Naive thymus-derived CD4-positive, alpha-beta T cell (primary cell): ENCODE results near the gene RBBP6. TPM values are rescaled to one million over a fixed set of nuclear protein-coding genes. Genes with fewer than 3 reads are reported as not detected.

Source experiments
- ATAC-seq: fragments of 150-1000 bp; cut with Tn5 transposase; 2 replicates; pipeline ENCODE4 v1.10.0; 2021; ENCODE audit warnings: mild to moderate bottlenecking, moderate library complexity
- CTCF ChIA-PET: fragments of 350-600 bp; sonication (Branson Sonifier 250); formaldehyde crosslinking; loops from one replicate; lab custom pipeline; 2021; ENCODE audit warnings: antibody characterized with exemption; lab: Charles Lee
- POLR2A ChIA-PET: fragments of 350-600 bp; sonication (Branson Sonifier 250); formaldehyde crosslinking; loops from one replicate; lab custom pipeline; 2021; ENCODE audit warnings: antibody characterized with exemption, inconsistent platforms; lab: Charles Lee
- DNase-seq, 9 donors: peaks; one replicate each; pipeline versions ENCODE4 v3.0.0 to v3.0.0-alpha.2; 2020 to 2022; ENCODE audit warnings: mixed read lengths in 1 of 9
- H3K27ac ChIP-seq: one replicate; pipeline ENCODE4 v1.7.0; 2013; ENCODE audit warnings: mild to moderate bottlenecking, low read depth, low read length, moderate library complexity
- H3K27me3 ChIP-seq, 2 donors: one replicate each; pipeline ENCODE4 v1.7.0; 2013; ENCODE audit warnings: low read length in 2 of 2, mild to moderate bottlenecking in 2 of 2, moderate library complexity in 2 of 2; ENCODE audit not compliant: control insufficient read depth in 2 of 2, insufficient read depth in 2 of 2
- H3K36me3 ChIP-seq, 3 experiments: 1 replicate in 2 of 3; 2 replicates in 1 of 3; pipeline ENCODE4 v1.7.0; 2013; ENCODE audit warnings: low read length in 3 of 3, mild to moderate bottlenecking in 3 of 3, moderate library complexity in 1 of 3; ENCODE audit not compliant: insufficient read depth in 3 of 3, control insufficient read depth in 2 of 3
- H3K4me1 ChIP-seq, 2 donors: one replicate each; pipeline ENCODE4 v1.7.0; 2013; ENCODE audit warnings: low read length in 2 of 2, mild to moderate bottlenecking in 2 of 2, moderate library complexity in 1 of 2; ENCODE audit not compliant: control insufficient read depth in 2 of 2, insufficient read depth in 2 of 2
- H3K4me3 ChIP-seq: 2 replicates; pipeline ENCODE4 v1.7.0; 2013; ENCODE audit warnings: mild to moderate bottlenecking, low read length
- H3K9me3 ChIP-seq, 3 experiments: 1 replicate in 2 of 3; 2 replicates in 1 of 3; pipeline ENCODE4 v1.7.0; 2013; ENCODE audit warnings: low read length in 3 of 3; ENCODE audit not compliant: control insufficient read depth in 2 of 3
- H3K27ac Mint-ChIP-seq, 9 donors: one replicate each; pipeline ENCODE4 v1.8.0; 2020 to 2022; ENCODE audit warnings: mixed read lengths in 9 of 9, mild to moderate bottlenecking in 8 of 9, moderate library complexity in 5 of 9, inconsistent platforms in 2 of 9
- H3K27me3 Mint-ChIP-seq, 5 donors: one replicate each; pipeline ENCODE4 v1.8.0; 2021 to 2022; ENCODE audit warnings: mixed read lengths in 5 of 5, mild to moderate bottlenecking in 1 of 5
- H3K36me3 Mint-ChIP-seq, 5 donors: one replicate each; pipeline ENCODE4 v1.8.0; 2020 to 2022; ENCODE audit warnings: mixed read lengths in 5 of 5, mild to moderate bottlenecking in 3 of 5, inconsistent platforms in 1 of 5
- H3K4me1 Mint-ChIP-seq, 7 donors: one replicate each; pipeline ENCODE4 v1.8.0; 2020 to 2022; ENCODE audit warnings: mixed read lengths in 7 of 7, mild to moderate bottlenecking in 3 of 7, inconsistent platforms in 1 of 7
- H3K4me3 Mint-ChIP-seq, 10 donors: one replicate each; pipeline ENCODE4 v1.8.0; 2020 to 2022; ENCODE audit warnings: mild to moderate bottlenecking in 10 of 10, mixed read lengths in 10 of 10, moderate library complexity in 6 of 10, inconsistent platforms in 2 of 10
- H3K9me3 Mint-ChIP-seq, 11 donors: one replicate each; pipeline ENCODE4 v1.8.0; 2020 to 2022; ENCODE audit warnings: mixed read lengths in 11 of 11, mild to moderate bottlenecking in 4 of 11, inconsistent platforms in 1 of 11, moderate library complexity in 1 of 11
- intact Hi-C, 2 donors: fragments of 100-400 bp; cut with micrococcal nuclease; formaldehyde crosslinking; loops; one replicate each; pipeline ENCODE4 v1.15.1; 2023
- polyA plus RNA-seq, 2 donors: library from polyadenylated mRNA; unstranded; fragments of 300-500 nt; fragmentation: Illumina TruSeq; gene quantifications; one replicate each; pipeline ENCODE4 v1.2.3, GENCODE V29; 2021
- total RNA-seq, 6 experiments: library from RNA in 5 of 6; stranded (reverse) in 5 of 6; gene quantifications; 1 replicate in 5 of 6; 2 replicates in 1 of 6; pipeline ENCODE4 v1.2.3 and lab custom pipeline; 2021 to 2026

The RBBP6 gene
- total and polyA plus RNA-seq, 7 experiments from 2014 or later = 17.0 to 137 (median 91.2) TPM

DNA sequence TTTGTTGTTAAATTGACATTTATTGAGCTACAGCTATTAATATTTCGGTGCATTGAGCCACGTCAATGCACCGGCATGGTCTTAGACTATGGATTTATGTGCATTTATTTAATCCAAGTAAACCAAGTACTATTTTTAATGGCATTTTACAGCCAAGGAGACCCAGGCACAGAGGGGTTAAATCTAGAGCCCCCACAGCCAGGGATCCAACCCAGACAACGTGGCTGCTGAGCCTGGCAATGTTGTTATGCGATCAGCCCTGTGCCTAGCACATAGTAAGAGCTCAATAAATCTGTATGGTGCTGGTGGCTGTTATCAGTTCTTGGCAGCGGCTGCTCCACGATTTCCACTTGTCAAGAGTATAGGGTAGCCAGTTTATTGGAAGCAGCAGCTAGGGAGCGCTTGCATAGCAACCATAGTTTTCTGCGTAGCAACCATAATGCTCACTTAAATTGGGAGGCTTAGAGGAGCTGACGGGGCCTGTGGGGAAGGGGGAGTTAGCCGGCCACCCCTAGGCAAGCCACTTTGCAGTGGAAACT is 541 bp upstream of the RBBP6 start:
- peak overlapping the region; percentile 82 for H3K4me3 ChIP-seq
- H3K27ac Mint-ChIP-seq = peak overlapping the region; percentile 98 to 100 (median 100)

DNA sequence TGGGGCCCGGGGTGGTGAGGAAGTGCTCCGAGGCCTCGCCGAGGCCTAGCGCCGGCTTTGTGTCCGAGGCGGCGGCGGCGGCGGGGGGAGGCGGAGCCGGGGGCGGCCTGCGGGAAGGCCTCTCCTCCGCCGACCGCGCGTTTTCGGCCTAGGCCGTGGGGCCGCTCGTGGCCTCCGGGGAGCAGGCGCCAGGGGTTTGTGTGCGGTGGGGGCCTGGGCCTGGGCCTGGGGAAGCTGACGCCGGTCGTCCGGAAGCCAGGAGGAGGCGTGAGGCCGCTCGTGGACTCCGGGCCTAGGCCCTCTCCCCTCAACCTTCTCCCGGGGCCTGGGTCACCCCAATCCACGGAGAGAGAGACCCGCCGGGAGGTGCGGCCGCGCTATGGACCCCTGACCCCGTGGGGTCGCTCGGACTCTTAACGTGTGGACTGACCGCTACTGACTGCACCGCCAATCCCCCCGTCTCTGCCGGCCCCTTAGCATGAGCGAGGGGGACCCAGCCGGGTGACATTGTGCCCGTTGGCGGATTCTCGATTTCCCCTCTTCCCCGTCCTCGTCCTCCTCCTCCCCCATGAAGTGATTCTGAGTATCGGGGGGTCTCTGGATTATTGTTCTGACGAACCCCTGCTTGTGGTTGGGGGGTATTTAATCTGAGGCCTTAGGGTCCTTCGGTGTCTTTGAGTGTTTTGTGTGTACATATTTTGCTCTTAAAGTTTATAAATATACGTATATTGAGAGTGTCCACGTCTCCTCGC is 660 bp downstream of the RBBP6 start:
- peaks cover 25 to 41% of the 10 kb centered on the region in 2 donors for H3K4me1 ChIP-seq
- peak overlapping the region; percentile 100 for H3K27ac ChIP-seq
- Mint-ChIP-seq H3K27ac (peak overlapping the region; percentile 85 to 100 (median 98)), H3K27me3 (peaks cover 0 to 2% (median 0%) of the 10 kb centered on the region in 5 donors), H3K4me1 (peaks cover 29 to 56% (median 40%) of the 10 kb centered on the region in 7 donors), H3K36me3 (peaks cover 4 to 25% (median 6%) of the 10 kb centered on the region in 5 donors), H3K9me3 (no peaks in the 10 kb centered on the region), H3K4me3 (peak overlapping the region; percentile 94 to 100 (median 98))
- DNase-seq (peak in 2 of 9 donors; percentile 32 to 73), ATAC-seq (peak; percentile 33)
- H3K9me3 ChIP-seq = no peaks in the 10 kb centered on the region
- H3K36me3 ChIP-seq = peaks cover 0 to 9% (median 0%) of the 10 kb centered on the region in 3 experiments
- CTCF ChIA-PET = interaction anchor here (0.7 kb wide), 1 partner anchor 139 kb away, joined by 4 read pairs; no protein-coding TSS in a partner anchor
- intact Hi-C loops = loop anchor here (1.0 to 10.0 kb wide), 14 partner anchors 23 to 1088 kb away; partner anchors contain the start of genes ARHGAP17 (in 2 of the 2), LCMT1 (in 2 of the 2), ZKSCAN2 (in 2 of the 2) and COG7 (in 1 of the 2)
- POLR2A ChIA-PET = interaction anchor here (0.6 to 2.0 kb wide), 6 partner anchors 10 to 510 kb away, joined by 3 to 10 read pairs (median 4); partner anchors contain the start of gene ARHGAP17
- H3K4me3 ChIP-seq = peak overlapping the region; percentile 82
- no peaks in the 10 kb centered on the region for H3K27me3 ChIP-seq

More for the DNA sequence above, 541 bp upstream of the RBBP6 start:
- no peak for DNase-seq
- Histone ChIP-seq H3K4me1 (peaks cover 15 to 29% of the 10 kb centered on the region in 2 donors), H3K27me3 (no peaks in the 10 kb centered on the region), H3K9me3 (no peaks in the 10 kb centered on the region), H3K36me3 (peaks cover 0 to 9% (median 0%) of the 10 kb centered on the region in 3 experiments), H3K27ac (peak overlapping the region; percentile 100)
- no peaks in the 10 kb centered on the region for H3K9me3 Mint-ChIP-seq
- ATAC-seq = no peak
- peaks cover 4 to 23% (median 5%) of the 10 kb centered on the region in 5 donors for H3K36me3 Mint-ChIP-seq
- intact Hi-C loops = loop anchor here (1.0 to 10.0 kb wide), 11 partner anchors 22 to 1087 kb away; partner anchors contain the start of genes ARHGAP17 (in 2 of the 2), LCMT1 (in 2 of the 2), ZKSCAN2 (in 2 of the 2) and COG7 (in 1 of the 2)
- ChIA-PET CTCF (interaction anchor here (0.6 to 1.2 kb wide), 3 partner anchors 19 to 694 kb away, joined by 3 to 4 read pairs (median 3); no protein-coding TSS in a partner anchor), POLR2A (interaction anchor here (0.6 to 1.6 kb wide), 9 partner anchors 10 to 512 kb away, joined by 3 to 8 read pairs (median 4); partner anchors contain the start of gene ARHGAP17)
- peaks cover 21 to 44% (median 30%) of the 10 kb centered on the region in 7 donors for H3K4me1 Mint-ChIP-seq
- peaks cover 0 to 7% (median 0%) of the 10 kb centered on the region in 5 donors for H3K27me3 Mint-ChIP-seq
- H3K4me3 Mint-ChIP-seq = peak overlapping the region; percentile 96 to 100 (median 98)

DNA sequence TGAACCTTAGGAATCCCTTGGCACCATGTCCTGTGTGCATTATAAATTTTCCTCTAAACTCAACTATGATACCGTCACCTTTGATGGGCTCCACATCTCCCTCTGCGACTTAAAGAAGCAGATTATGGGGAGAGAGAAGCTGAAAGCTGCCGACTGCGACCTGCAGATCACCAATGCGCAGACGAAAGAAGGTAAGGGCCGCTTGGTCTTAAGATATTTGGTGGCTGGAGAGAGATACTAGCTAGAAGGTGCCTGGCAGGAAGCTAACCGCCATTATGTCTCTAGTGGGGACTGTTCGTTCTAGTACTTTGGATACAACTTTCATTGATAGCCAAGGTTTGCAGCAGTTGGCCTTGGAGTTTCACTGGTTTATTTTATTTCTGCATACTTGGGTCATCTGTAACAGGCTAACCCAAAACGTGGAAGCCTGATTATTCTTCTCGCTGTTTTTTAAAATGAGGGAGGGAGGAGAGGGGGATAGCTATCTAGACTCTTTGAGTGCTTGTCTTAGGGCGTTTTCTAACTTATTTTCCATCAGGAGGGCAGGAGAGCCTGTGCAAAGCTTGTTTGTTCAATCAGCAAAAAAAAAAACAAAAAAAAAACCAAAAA is 1.3 kb downstream of the RBBP6 start:
- CTCF ChIA-PET = interaction anchor here (0.6 to 0.7 kb wide), 2 partner anchors 14 to 138 kb away, joined by 3 to 4 read pairs; no protein-coding TSS in a partner anchor
- Mint-ChIP-seq H3K27ac (peak overlapping the region; percentile 85 to 100 (median 97)), H3K36me3 (peaks cover 4 to 28% (median 12%) of the 10 kb centered on the region in 5 donors), H3K4me1 (peaks cover 35 to 63% (median 46%) of the 10 kb centered on the region in 7 donors), H3K27me3 (peaks cover 0 to 2% (median 0%) of the 10 kb centered on the region in 5 donors), H3K4me3 (peak overlapping the region; percentile 91 to 100 (median 96)), H3K9me3 (no peaks in the 10 kb centered on the region)
- no peaks in the 10 kb centered on the region for H3K9me3 ChIP-seq
- peaks cover 0 to 13% (median 0%) of the 10 kb centered on the region in 3 experiments for H3K36me3 ChIP-seq
- no peak for ATAC-seq
- H3K4me1 ChIP-seq = peaks cover 25 to 48% of the 10 kb centered on the region in 2 donors
- H3K4me3 ChIP-seq = peak overlapping the region; percentile 82
- intact Hi-C loops = loop anchor here (2.0 to 10.0 kb wide), 3 partner anchors 124 to 984 kb away; partner anchors contain the start of genes EARS2 (in 1 of the 2) and UBFD1 (in 1 of the 2)
- H3K27me3 ChIP-seq = no peaks in the 10 kb centered on the region
- H3K27ac ChIP-seq = peak overlapping the region; percentile 100
- peak in 6 of 9 donors; percentile 15 to 37 (median 28) for DNase-seq
- POLR2A ChIA-PET = interaction anchor here (0.6 to 2.0 kb wide), 5 partner anchors 9 to 475 kb away, joined by 3 to 10 read pairs (median 5); partner anchors contain the start of gene ARHGAP17

DNA sequence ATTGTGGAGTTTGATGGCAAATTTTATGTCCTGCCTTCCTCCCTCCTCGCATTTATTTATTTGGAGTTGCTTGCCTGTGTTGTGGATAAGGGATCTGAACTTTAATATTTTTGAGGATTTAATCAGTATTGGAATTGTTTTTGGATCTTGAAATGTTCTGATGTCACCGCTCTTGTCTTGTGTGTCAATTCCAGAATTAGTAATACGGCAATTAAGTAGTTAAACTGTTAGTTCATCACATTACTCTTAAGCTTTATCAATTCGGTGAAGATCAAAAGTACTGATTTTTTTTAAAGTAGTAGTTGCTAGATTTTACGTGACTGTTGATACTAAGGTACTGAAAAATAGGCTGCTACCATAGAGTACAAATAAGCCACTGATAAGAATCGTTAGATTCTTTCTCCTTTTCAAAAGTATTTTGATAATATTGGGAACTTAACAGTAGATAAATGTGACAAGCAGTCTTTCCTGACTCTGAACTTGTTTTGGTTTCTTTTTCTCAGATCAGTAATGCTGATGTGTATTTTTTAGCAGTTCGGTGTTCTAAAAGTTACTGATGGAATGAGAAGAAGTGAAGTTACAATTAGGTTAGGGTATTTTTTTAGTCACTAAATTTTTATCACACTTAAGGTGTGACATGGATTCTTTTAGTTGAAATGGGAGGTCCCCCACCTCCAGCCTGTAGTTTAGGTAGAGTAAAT is 2.0 kb downstream of the RBBP6 start:
- Mint-ChIP-seq H3K4me3 (peak overlapping the region; percentile 91 to 100 (median 96)), H3K27me3 (peaks cover 0 to 2% (median 0%) of the 10 kb centered on the region in 5 donors), H3K9me3 (no peaks in the 10 kb centered on the region), H3K36me3 (peaks cover 5 to 31% (median 14%) of the 10 kb centered on the region in 5 donors), H3K27ac (peak overlapping the region; percentile 24 to 100 (median 91)), H3K4me1 (peaks cover 36 to 69% (median 49%) of the 10 kb centered on the region in 7 donors)
- intact Hi-C loops = loop anchor here (2.0 to 10.0 kb wide), 3 partner anchors 123 to 985 kb away; partner anchors contain the start of genes EARS2 (in 1 of the 2) and UBFD1 (in 1 of the 2)
- Histone ChIP-seq H3K36me3 (peaks cover 0 to 19% (median 2%) of the 10 kb centered on the region in 3 experiments), H3K4me1 (peaks cover 25 to 53% of the 10 kb centered on the region in 2 donors), H3K4me3 (peak overlapping the region; percentile 82), H3K27me3 (no peaks in the 10 kb centered on the region), H3K27ac (peak overlapping the region; percentile 100), H3K9me3 (no peaks in the 10 kb centered on the region)
- ChIA-PET POLR2A (interaction anchor here (1.3 to 2.0 kb wide), 4 partner anchors 8 to 474 kb away, joined by 3 to 10 read pairs (median 6); partner anchors contain the start of gene ARHGAP17), CTCF (interaction anchor here (0.6 to 0.7 kb wide), 2 partner anchors 13 to 137 kb away, joined by 3 to 4 read pairs; no protein-coding TSS in a partner anchor)
- DNase-seq (peak in 2 of 9 donors; percentile 8 to 18), ATAC-seq (no peak)

DNA sequence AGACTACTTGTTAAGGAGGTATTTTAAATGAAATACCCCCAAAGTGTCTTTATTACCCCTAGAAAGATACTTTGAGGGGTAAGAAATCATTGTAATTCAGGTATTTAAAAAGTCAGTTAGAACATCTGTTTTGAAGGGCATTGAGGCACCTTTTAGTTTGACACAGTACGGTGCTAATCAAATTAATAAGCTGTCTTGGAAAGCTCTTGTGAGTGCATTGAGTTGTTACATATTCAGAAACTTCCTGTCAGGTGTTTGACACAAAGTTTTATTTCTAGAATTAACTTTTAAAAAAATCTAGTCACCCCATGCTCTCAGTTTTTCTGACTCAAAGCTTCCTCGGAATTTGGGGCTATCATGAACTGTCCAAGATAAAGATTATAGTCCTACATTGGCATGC is 4.6 kb downstream of the RBBP6 start:
- POLR2A ChIA-PET = interaction anchor here (0.5 to 0.9 kb wide), 2 partner anchors 713 to 1298 kb away, joined by 3 read pairs; no protein-coding TSS in a partner anchor
- intact Hi-C loops = loop anchor here (1.0 to 10.0 kb wide), 3 partner anchors 7 to 261 kb away; no protein-coding TSS in a partner anchor
- H3K4me3 Mint-ChIP-seq = peak overlapping the region; percentile 43 to 100 (median 73)
- H3K27ac ChIP-seq = no peak overlapping the region
- no peak for ATAC-seq
- CTCF ChIA-PET = no interaction called here
- no peaks in the 10 kb centered on the region for H3K9me3 ChIP-seq
- H3K9me3 Mint-ChIP-seq = no peaks in the 10 kb centered on the region
- H3K27me3 ChIP-seq = no peaks in the 10 kb centered on the region
- H3K36me3 ChIP-seq = peaks cover 5 to 39% (median 13%) of the 10 kb centered on the region in 3 experiments
- DNase-seq = no peak
- peaks cover 45 to 73% (median 61%) of the 10 kb centered on the region in 7 donors for H3K4me1 Mint-ChIP-seq
- H3K4me1 ChIP-seq = peaks cover 27 to 52% of the 10 kb centered on the region in 2 donors
- H3K27me3 Mint-ChIP-seq = peaks cover 0 to 2% (median 0%) of the 10 kb centered on the region in 5 donors
- peaks cover 5 to 38% (median 27%) of the 10 kb centered on the region in 5 donors for H3K36me3 Mint-ChIP-seq
- peak overlapping the region; percentile 30 for H3K4me3 ChIP-seq
- peak overlapping the region in 2 of 9 donors; percentile 12 to 45 for H3K27ac Mint-ChIP-seq
